Measurements from ENCODE around the gene NUP153. TPM values are rescaled to one million over a fixed set of nuclear protein-coding genes. Genes with fewer than 3 reads are reported as not detected.

NUP153 gene
- total RNA-seq, 4 donors from 2014 or later, result 38.0 to 58.6 (median 44.9) TPM

DNA sequence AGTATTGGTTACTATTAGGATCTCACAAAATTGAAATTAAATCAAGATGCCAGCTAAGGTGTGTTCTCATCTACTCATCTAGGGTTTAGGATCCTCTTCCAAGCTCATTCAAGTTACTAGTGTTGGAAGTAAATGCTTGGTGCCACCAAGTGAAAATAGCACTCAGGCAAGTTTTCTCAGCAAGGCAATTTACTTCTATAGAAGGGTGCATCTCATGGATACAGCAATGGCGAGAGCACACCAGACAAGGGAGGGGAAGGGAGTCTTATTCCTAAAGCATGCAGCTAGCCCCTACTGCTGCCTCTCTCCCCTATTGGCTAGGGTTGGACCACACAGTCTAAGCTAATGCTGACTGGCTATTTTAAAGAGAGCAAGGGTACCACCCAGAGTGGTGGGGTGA lies 129.7 kb downstream of the NUP153 start:
- intact Hi-C loops (cut with DNase I), result no loop called here
- no peaks in the 10 kb centered on the region for H3K27me3 ChIP-seq
- no peak for DNase-seq
- H3K4me3 ChIP-seq (replicated peaks in 1 of 3), result no peak overlapping the region
- no peak overlapping the region for H3K27ac ChIP-seq
- TF ChIP-seq, protein P1, sequence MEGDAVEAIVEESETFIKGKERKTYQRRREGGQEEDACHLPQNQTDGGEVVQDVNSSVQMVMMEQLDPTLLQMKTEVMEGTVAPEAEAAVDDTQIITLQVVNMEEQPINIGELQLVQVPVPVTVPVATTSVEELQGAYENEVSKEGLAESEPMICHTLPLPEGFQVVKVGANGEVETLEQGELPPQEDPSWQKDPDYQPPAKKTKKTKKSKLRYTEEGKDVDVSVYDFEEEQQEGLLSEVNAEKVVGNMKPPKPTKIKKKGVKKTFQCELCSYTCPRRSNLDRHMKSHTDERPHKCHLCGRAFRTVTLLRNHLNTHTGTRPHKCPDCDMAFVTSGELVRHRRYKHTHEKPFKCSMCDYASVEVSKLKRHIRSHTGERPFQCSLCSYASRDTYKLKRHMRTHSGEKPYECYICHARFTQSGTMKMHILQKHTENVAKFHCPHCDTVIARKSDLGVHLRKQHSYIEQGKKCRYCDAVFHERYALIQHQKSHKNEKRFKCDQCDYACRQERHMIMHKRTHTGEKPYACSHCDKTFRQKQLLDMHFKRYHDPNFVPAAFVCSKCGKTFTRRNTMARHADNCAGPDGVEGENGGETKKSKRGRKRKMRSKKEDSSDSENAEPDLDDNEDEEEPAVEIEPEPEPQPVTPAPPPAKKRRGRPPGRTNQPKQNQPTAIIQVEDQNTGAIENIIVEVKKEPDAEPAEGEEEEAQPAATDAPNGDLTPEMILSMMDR (IDR thresholded peaks at IDR 0.05), result no peak
- TF ChIP-seq POLR2A (IDR thresholded peaks at IDR 0.05), result no peak
- no peaks in the 10 kb centered on the region for H3K9me3 ChIP-seq
- no peaks in the 10 kb centered on the region for H3K36me3 ChIP-seq
- no peaks in the 10 kb centered on the region for H3K4me1 ChIP-seq
- WGBS, 2 donors, result 100% methylated on average over 1 of the region's 1 CpG

DNA sequence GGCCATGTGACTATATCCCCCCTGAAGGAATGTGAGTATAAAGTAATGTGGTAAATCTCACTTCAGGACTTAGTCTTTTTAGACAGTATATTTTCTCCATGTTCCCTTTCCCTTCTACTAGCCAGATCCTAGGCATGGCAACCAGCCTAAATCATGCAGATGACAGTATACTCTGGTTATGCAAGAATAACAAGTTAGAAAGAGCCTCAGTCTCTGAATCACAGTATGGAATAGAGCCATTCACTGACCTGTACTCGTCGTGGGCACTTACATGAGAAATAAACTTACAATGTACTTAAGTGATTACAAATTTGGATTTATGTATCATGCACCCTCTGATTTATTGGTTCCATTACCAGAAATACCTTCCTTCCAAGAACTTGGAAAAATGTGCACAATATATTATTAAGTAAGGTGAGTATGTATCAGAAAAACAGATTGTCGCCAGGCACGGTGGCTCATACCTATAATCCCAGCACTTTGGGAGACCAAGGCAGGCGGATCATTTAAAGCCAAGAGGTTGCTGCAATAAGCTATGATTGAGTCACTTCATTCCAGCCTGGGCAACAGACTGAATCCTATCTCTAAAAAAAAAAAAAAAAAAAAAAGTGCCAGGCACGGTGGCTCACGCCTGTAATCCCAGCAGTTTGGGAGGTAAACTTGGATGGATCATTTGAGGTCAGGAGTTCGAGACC lies 131.7 kb downstream of the NUP153 start:
- Histone ChIP-seq H3K4me1 (no peaks in the 10 kb centered on the region), H3K27ac (no peak overlapping the region), H3K27me3 (no peaks in the 10 kb centered on the region), H3K36me3 (no peaks in the 10 kb centered on the region), H3K4me3 (replicated peaks in 1 of 3) (no peak overlapping the region), H3K9me3 (no peaks in the 10 kb centered on the region)
- TF ChIP-seq POLR2A (IDR thresholded peaks at IDR 0.05), result no peak
- TF ChIP-seq, protein P1 (IDR thresholded peaks at IDR 0.05), result no peak
- intact Hi-C loops (cut with DNase I), result no loop called here
- no peak for DNase-seq
- 89 to 92% methylated on average over 8 of the region's 8 CpGs for whole genome bisulfite sequencing, 2 donors

DNA sequence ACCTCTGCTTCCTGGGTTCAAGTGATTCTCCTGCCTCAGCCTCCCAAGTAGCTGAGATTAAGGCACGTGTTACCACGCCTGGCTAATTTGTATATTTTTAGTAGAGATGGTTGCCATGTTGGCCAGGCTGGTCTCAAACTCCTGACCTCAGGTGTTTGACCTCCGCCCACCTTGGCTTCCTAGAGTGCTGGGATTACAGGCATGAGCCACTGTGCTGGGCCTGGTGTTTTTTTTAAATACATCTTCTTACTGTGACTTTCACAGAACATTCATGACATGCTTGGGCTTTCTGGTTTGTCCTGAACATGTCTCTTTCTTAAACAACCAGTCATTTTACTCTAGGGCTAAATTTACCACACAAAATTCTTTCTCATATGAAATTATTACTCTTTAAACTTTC lies 141.3 kb downstream of the NUP153 start:
- H3K36me3 ChIP-seq, result no peaks in the 10 kb centered on the region
- intact Hi-C loops (cut with DNase I), result no loop called here
- H3K27ac ChIP-seq, result no peak overlapping the region
- no peaks in the 10 kb centered on the region for H3K4me1 ChIP-seq
- no peaks in the 10 kb centered on the region for H3K9me3 ChIP-seq
- DNase-seq, result no peak
- no peaks in the 10 kb centered on the region for H3K27me3 ChIP-seq
- no peak for TF ChIP-seq POLR2A (IDR thresholded peaks at IDR 0.05)
- TF ChIP-seq, protein P1 (IDR thresholded peaks at IDR 0.05), result no peak
- 90 to 97% methylated on average over 3 of the region's 3 CpGs for WGBS, 2 donors
- no peak overlapping the region for H3K4me3 ChIP-seq (replicated peaks in 1 of 3)

Small RNA genes lying within 50 kb of the gene (small RNA-seq; reads per million reads assigned to genes)
- gene RF00019 (not detected), gene RNA5SP204 (6.4 reads per million, percentile 89 among the genes with 10 or more reads in this experiment), gene RNU6-190P (not detected), gene SUMO2P13 (not detected)

Other genes with a start within 250 kb of the NUP153 start
- 10 to 100 TPM; 45.1 to 57.1 (median 52.3) TPM for gene FAM8A1, start 106.6 kb downstream of the NUP153 start, total RNA-seq

All from thyroid gland (tissue), 4 donors.